GM20431 (cell line): Measurements from ENCODE around the gene PHACTR4.
"Not testable (repeated sequence)": the region's sequence is repeated elsewhere in the genome, so short reads cannot be mapped to it uniquely, and the experiment has no call there.

Source experiments
- in situ Hi-C: fragments of 300-500 bp; cut with MseI, MboI; formaldehyde crosslinking; loops from one replicate; pipeline ENCODE4 v1.15.0; 2020; ENCODE audit warnings: low sequenced_read_pairs; ENCODE audit not compliant: unreplicated experiment

Gene PHACTR4

GRCh38 chr1:28370239-28371009 lies 884 bp downstream of the PHACTR4 start:
- in situ Hi-C loops, result no loop called here

- in situ Hi-C loops, result no loop called here
These were observed 1.5 kb downstream of the PHACTR4 start for GRCh38 chr1:28371010-28371377.

- in situ Hi-C loops, result not testable (repeated sequence)
These were observed 3.9 kb downstream of the PHACTR4 start for GRCh38 chr1:28373450-28373849.

DNA sequence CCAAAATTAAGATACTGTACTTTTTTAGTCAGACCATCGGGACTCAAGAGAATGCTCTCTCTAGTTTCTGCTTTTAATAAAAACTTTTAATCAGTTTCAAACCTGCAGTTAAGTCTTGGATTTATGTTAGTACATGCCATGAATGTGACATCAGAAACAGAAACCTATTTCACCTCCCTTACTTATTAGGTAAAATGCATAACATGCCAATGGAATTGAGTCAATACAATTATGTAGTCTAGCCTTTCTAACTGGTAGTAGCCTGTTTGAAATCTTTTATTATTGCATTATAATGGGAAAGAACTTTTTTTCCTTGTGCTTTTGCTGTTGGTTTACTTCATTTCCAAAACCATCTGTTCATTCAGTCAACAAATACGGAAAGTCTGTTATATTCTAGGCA lies 4.8 kb downstream of the PHACTR4 start:
- in situ Hi-C loops, result no loop called here

- in situ Hi-C loops, result not testable (repeated sequence)
These were observed 6.1 kb downstream of the PHACTR4 start for GRCh38 chr1:28375598-28375997.

- in situ Hi-C loops, result not testable (repeated sequence)
These were observed 6.7 kb downstream of the PHACTR4 start for GRCh38 chr1:28376195-28376594.

DNA sequence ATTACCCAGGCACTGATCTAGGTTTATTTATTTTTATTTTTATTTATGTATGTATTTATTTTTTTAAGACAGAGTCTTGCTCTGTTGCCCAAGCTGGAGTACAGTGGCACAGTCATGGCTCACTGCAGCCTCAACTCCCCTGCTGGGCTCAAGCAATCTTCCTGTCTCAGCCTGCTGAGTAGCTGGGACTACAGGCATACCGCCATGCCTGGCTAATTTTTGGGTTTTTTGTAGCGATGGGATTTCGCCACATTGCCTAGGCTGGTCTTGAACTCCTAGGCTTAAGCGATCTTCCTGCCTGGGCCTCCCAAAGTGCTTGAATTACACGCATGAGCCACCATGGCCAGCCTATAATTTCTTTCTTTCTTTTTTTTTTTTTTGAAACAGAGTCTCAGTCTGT lies 9.4 kb downstream of the PHACTR4 start:
- in situ Hi-C loops, result no loop called here

GRCh38 chr1:28380394-28380793 lies 10.9 kb downstream of the PHACTR4 start:
- in situ Hi-C loops, result no loop called here

DNA sequence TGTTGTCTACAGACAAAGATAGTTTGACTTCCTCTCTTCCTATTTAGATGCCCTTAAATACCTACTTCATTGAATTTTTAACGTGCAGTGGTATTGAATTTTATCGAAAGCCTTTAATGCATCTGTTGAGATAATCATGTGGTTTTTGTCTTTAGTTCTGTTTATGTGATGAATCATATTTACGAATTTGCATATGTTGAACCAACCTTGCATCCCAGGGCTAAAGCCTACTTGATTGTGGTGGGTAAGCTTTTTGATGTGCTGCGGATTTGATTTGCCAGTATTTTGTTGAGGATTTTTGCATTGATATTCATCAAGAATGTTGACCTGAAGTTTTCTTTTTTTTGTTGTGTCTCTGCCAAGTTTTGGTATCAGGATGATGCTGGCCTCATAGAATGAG lies 14.2 kb downstream of the PHACTR4 start:
- in situ Hi-C loops, result not testable (repeated sequence)

DNA sequence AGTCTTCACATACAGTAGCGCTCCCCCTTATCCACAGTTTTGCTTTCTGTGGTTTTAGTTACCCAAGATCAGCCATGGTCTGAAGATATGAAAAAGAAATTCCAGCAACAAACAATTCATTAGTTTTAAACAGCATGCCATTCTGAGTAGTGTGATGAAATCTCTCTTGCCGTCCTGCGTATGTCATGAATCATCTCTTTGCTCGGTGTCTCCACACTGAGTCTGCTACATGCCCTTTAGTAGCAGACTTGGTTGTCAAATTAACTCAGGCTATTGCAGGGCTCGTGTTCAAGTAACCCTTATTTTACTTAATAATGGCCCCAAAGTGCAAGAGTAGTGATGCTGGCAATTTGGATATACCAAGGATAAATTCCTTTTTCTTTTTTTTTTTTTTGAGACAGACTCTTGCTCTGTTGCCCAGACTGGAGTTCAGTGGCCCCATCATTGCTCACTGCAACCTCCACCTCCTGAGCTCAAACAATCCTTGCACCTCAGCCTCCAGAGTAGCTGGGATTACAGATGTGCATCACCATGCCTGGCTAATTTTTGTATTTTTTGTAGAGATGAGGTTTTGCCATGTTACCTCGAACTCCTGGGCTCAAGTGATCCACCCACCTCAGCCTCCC lies 22.6 kb downstream of the PHACTR4 start:
- in situ Hi-C loops, result no loop called here

- in situ Hi-C loops, result no loop called here
These were observed 24.6 kb downstream of the PHACTR4 start for GRCh38 chr1:28394136-28394535.

- in situ Hi-C loops, result no loop called here
These were observed 25.6 kb downstream of the PHACTR4 start for GRCh38 chr1:28395181-28395580.

- in situ Hi-C loops, result loop anchor here (25.0 kb wide), 1 partner anchor 211 kb away; no protein-coding TSS in a partner anchor
These were observed 32.2 kb downstream of the PHACTR4 start for GRCh38 chr1:28401760-28402159.

DNA sequence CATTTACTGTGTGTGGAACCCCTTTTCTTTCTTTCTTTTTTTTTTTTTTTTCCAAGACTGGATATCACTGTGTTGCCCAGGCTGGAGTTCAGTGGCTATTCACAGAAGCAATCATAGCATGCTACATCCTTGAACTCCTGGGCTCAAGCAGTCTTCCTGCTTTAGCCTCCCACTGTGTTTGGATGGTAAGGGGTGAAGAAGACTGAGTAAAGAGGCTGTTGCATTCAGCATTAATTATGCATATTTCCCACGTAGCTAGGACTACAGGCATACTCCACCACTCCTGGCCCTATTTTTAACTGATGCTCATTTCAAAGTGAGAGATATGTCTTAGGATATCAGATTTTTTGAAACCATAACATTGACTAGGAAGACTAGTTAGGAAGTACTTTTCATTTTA lies 39.5 kb downstream of the PHACTR4 start:
- in situ Hi-C loops, result loop anchor here (25.0 kb wide), 1 partner anchor 203 kb away; no protein-coding TSS in a partner anchor

DNA sequence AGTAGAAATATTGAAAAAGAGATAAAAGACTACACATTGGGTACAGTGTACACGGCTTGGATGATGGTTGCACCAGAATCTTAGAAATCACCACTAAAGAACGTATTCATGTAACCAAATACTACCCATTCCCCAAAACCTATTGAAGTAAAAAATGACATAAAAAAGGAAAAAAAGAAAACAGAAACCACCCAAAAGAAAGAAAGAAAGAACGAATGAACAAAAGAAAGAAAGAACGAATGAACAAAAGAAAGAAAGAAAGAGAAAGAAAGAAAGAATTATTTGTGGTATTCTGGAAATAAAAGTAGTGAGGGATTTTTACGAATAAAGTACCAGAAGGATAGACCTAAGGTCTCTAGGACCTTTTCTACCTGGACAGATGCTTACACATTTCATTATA lies 42.1 kb downstream of the PHACTR4 start:
- in situ Hi-C loops, result loop anchor here (25.0 kb wide), 1 partner anchor 201 kb away; no protein-coding TSS in a partner anchor

GRCh38 chr1:28412731-28413130 lies 43.2 kb downstream of the PHACTR4 start:
- in situ Hi-C loops, result loop anchor here (25.0 kb wide), 1 partner anchor 200 kb away; no protein-coding TSS in a partner anchor

- in situ Hi-C loops, result loop anchor here (25.0 kb wide), 1 partner anchor 196 kb away; no protein-coding TSS in a partner anchor
These were observed 47.1 kb downstream of the PHACTR4 start for GRCh38 chr1:28416509-28417194.

DNA sequence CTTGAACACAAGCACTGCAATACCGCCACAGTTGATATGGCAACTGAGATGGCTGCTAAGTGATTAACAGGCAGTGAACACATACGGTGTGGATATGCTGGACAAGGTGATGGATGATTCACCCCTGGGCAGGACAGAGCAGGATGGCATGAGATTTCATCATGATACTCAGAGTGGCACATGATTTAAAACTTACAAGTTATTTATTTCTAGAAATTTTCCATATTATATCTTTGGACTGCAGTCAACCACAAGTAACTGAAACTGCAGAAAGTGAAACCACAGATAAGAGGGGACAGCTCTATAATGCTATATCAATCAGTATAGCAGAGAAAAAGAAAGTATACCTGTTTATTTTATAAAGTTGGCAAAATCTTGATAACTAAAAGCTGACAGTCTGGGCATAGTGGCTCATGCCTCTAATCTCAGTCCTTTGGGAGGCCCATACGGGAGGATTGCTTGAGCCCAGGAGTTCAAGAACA lies 47.9 kb downstream of the PHACTR4 start:
- in situ Hi-C loops, result loop anchor here (25.0 kb wide), 1 partner anchor 195 kb away; no protein-coding TSS in a partner anchor

DNA sequence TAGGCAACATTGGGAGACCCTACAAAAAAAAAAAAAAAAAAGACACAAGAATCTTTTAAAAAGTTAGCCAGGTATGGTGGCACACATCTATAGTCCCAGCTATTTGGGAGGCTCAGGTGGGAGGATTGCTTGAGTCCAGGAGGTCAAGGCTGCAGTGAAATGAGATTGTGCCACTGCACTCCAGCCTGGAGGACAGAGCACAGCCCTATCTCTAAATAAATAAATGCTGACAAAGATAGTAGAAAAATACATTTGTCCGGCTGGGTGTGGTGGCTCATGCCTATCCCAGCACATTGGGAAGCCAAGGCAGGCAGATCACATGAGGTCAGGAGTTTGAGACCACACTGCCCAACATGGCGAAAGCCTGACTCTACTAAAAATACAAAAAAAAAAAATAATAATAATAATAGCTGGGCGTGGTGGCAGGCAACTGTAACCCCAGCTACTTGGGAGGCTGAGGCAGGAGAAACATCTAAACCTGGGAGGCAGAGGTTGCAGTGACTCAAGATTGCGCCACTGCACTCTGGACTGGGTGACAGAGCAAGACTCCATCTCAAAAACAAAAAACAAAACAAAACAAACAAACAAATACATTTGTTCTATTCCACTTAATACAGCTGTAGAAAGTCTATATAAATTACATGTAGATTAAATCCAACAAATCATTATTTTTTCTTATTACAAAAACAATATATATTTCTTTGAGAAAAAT lies 48.5 kb downstream of the PHACTR4 start:
- in situ Hi-C loops, result loop anchor here (25.0 kb wide), 1 partner anchor 194 kb away; no protein-coding TSS in a partner anchor

DNA sequence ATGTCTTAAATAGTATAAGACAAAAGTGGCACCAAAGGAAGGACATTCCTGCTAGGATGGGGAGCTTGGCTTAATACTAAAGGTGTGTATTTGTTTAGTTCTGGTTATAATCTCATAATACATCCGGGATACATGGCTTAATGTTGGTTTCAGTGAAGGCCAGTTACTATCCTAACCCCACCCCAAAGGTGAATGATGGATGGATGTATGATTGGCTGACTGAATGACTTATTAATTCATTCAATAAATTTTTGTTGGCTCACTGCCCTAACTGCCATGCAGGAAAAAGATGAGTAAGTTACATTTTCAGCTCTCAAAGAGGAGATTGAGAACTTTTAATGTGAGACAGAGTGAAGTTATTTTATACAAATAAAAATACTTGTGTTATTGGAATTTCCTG lies 52.2 kb downstream of the PHACTR4 start:
- in situ Hi-C loops, result loop anchor here (25.0 kb wide), 1 partner anchor 191 kb away; no protein-coding TSS in a partner anchor
